ENCODE measurements around the gene PI4KB. TPM values are rescaled to one million over a fixed set of nuclear protein-coding genes. Genes with fewer than 3 reads are reported as not detected.

Gene PI4KB
- total and polyA plus RNA-seq, 8 donors: 54.8 to 84.6 (median 77.4) TPM

DNA sequence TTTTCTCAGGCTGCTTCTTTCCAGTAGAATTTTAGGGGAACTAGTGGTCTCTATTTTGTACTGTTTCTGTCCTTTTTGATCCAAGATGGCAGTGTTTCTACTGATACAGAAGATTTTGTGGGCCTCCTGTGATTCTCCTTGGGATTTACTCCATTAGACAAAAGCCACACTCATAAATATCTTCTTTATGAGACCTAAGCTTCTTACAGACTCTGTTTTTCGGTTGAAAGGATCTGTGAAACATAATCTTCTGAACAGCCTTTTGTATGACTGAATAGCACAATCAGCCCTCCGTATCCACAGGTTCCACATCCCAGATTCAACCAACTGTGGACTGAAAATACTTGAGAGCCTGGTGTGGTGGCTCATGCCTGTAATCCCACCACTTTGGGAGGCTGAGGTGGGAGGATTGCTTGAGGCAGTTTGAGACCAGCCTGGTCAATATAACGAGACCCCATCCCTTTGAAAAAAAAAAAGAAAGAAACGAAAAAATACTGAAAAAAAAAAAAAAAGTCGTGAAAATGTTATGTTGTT is 83.5 kb downstream of the PI4KB start:
- intact Hi-C loops (cut with DNase I): no loop called here
- no peak overlapping the region for H3K4me3 ChIP-seq
- H3K4me1 ChIP-seq: no peaks in the 10 kb centered on the region
- no peak overlapping the region for H3K27ac ChIP-seq
- peaks cover 0 to 100% of the 10 kb centered on the region in 2 donors for H3K36me3 ChIP-seq
- no peak for DNase-seq
- no peaks in the 10 kb centered on the region for H3K9me3 ChIP-seq
- TF ChIP-seq, protein P1, sequence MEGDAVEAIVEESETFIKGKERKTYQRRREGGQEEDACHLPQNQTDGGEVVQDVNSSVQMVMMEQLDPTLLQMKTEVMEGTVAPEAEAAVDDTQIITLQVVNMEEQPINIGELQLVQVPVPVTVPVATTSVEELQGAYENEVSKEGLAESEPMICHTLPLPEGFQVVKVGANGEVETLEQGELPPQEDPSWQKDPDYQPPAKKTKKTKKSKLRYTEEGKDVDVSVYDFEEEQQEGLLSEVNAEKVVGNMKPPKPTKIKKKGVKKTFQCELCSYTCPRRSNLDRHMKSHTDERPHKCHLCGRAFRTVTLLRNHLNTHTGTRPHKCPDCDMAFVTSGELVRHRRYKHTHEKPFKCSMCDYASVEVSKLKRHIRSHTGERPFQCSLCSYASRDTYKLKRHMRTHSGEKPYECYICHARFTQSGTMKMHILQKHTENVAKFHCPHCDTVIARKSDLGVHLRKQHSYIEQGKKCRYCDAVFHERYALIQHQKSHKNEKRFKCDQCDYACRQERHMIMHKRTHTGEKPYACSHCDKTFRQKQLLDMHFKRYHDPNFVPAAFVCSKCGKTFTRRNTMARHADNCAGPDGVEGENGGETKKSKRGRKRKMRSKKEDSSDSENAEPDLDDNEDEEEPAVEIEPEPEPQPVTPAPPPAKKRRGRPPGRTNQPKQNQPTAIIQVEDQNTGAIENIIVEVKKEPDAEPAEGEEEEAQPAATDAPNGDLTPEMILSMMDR (IDR thresholded peaks at IDR 0.05): no peak
- ATAC-seq: no peak
- H3K27me3 ChIP-seq: no peaks in the 10 kb centered on the region

DNA sequence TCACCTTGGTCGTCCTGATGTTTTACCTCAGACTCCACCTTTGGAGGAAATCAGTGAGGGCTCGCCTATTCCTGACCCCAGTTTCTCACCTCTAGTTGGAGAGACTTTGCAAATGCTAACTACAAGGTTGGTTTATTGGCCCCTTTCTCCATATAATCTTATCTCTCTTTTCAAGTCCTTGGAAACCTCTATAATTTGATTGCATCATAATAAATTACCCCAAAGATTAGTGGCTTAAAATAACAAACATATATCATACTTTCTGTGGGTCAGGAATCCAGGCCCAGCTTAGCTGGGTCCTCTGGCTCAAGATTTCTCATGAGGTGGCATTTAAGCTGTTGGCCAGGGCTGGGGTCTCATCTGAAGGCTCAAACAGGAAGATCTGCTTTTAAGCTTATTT is 84.8 kb downstream of the PI4KB start:
- H3K27me3 ChIP-seq: no peaks in the 10 kb centered on the region
- H3K4me1 ChIP-seq: no peaks in the 10 kb centered on the region
- no peaks in the 10 kb centered on the region for H3K9me3 ChIP-seq
- no peak overlapping the region for H3K27ac ChIP-seq
- ATAC-seq: no peak
- no peak for DNase-seq
- TF ChIP-seq, protein P1 (IDR thresholded peaks at IDR 0.05): no peak
- H3K4me3 ChIP-seq: no peak overlapping the region
- peaks cover 0 to 100% of the 10 kb centered on the region in 2 donors for H3K36me3 ChIP-seq
- intact Hi-C loops (cut with DNase I): no loop called here

Other genes with a start within 250 kb of the PI4KB start
- 1 to 10 TPM; 3.9 to 8.9 TPM for gene SEMA6C, start 180.8 kb downstream of the PI4KB start, total RNA-seq
- 10 to 100 TPM; 26.0 to 31.5 (median 27.7) TPM for gene SEMA6C, start 180.8 kb downstream of the PI4KB start, polyA plus RNA-seq (ENCODE audit: insufficient read length in 6 of 6)
- 10 to 100 TPM in 1 of 2 donors, 1 to 10 TPM in 1; 7.1 to 14.5 TPM for gene TNFAIP8L2, start 170.8 kb downstream of the PI4KB start, total RNA-seq
- gene TNFAIP8L2, start 170.8 kb downstream of the PI4KB start, polyA plus RNA-seq (ENCODE audit: insufficient read length in 6 of 6): 1 to 10 TPM; 2.5 to 3.3 (median 2.8) TPM
- gene LYSMD1, start 161.5 kb downstream of the PI4KB start, total RNA-seq: 1 to 10 TPM; 5.8 to 8.7 TPM
- 10 to 100 TPM; 15.3 to 20.4 (median 16.3) TPM for gene LYSMD1, start 161.5 kb downstream of the PI4KB start, polyA plus RNA-seq (ENCODE audit: insufficient read length in 6 of 6)
- 10 to 100 TPM; 29.7 to 35.0 TPM for gene SCNM1, start 161.3 kb downstream of the PI4KB start, total RNA-seq
- 10 to 100 TPM; 37.9 to 42.4 (median 39.7) TPM for gene SCNM1, start 161.3 kb downstream of the PI4KB start, polyA plus RNA-seq (ENCODE audit: insufficient read length in 6 of 6)
- under 1 TPM in 1 of 2 donors, not detected in 1; 0.97 TPM for gene TMOD4, start 151.4 kb downstream of the PI4KB start, total RNA-seq
- 1 to 10 TPM; 1.2 to 2.4 (median 1.8) TPM for gene TMOD4, start 151.4 kb downstream of the PI4KB start, polyA plus RNA-seq (ENCODE audit: insufficient read length in 6 of 6)
- gene VPS72, start 137.2 kb downstream of the PI4KB start, total RNA-seq: 10 to 100 TPM; 40.5 to 41.3 TPM
- 10 to 100 TPM; 60.1 to 65.1 (median 62.8) TPM for gene VPS72, start 137.2 kb downstream of the PI4KB start, polyA plus RNA-seq (ENCODE audit: insufficient read length in 6 of 6)
- 10 to 100 TPM; 51.2 to 55.6 TPM for gene PIP5K1A, start 128.9 kb downstream of the PI4KB start, total RNA-seq
- 10 to 100 TPM; 62.1 to 73.3 (median 68.3) TPM for gene PIP5K1A, start 128.9 kb downstream of the PI4KB start, polyA plus RNA-seq (ENCODE audit: insufficient read length in 6 of 6)
- 100 to 1,000 TPM; 104 to 153 TPM for gene PSMD4, start 72.7 kb downstream of the PI4KB start, total RNA-seq
- gene PSMD4, start 72.7 kb downstream of the PI4KB start, polyA plus RNA-seq (ENCODE audit: insufficient read length in 6 of 6): 100 to 1,000 TPM; 141 to 158 (median 149) TPM
- gene ZNF687, start 45.1 kb downstream of the PI4KB start, total RNA-seq: 10 to 100 TPM; 17.7 to 22.8 TPM
- gene ZNF687, start 45.1 kb downstream of the PI4KB start, polyA plus RNA-seq (ENCODE audit: insufficient read length in 6 of 6): 10 to 100 TPM; 15.1 to 21.6 (median 17.5) TPM
- 10 to 100 TPM; 37.1 to 63.3 TPM for gene RFX5, start 19.8 kb upstream of the PI4KB start, total RNA-seq
- 10 to 100 TPM; 39.9 to 46.9 (median 43.7) TPM for gene RFX5, start 19.8 kb upstream of the PI4KB start, polyA plus RNA-seq (ENCODE audit: insufficient read length in 6 of 6)
- 100 to 1,000 TPM; 131 to 258 TPM for gene SELENBP1, start 45.3 kb upstream of the PI4KB start, total RNA-seq
- 100 to 1,000 TPM; 104 to 195 (median 143) TPM for gene SELENBP1, start 45.3 kb upstream of the PI4KB start, polyA plus RNA-seq (ENCODE audit: insufficient read length in 6 of 6)
- gene PSMB4, start 72.2 kb upstream of the PI4KB start, total RNA-seq: 100 to 1,000 TPM; 166 to 249 TPM
- 100 to 1,000 TPM; 212 to 231 (median 219) TPM for gene PSMB4, start 72.2 kb upstream of the PI4KB start, polyA plus RNA-seq (ENCODE audit: insufficient read length in 6 of 6)
- 10 to 100 TPM; 65.6 to 73.4 TPM for gene POGZ, start 132.1 kb upstream of the PI4KB start, total RNA-seq
- gene POGZ, start 132.1 kb upstream of the PI4KB start, polyA plus RNA-seq (ENCODE audit: insufficient read length in 6 of 6): 100 to 1,000 TPM; 114 to 160 (median 130) TPM
- gene CGN, start 184.0 kb upstream of the PI4KB start, total RNA-seq: 10 to 100 TPM; 55.0 to 83.0 TPM
- gene CGN, start 184.0 kb upstream of the PI4KB start, polyA plus RNA-seq (ENCODE audit: insufficient read length in 6 of 6): 10 to 100 TPM; 32.8 to 49.1 (median 41.7) TPM
- gene TUFT1, start 212.9 kb upstream of the PI4KB start, total RNA-seq: 10 to 100 TPM; 10.3 to 16.8 TPM
- 1 to 10 TPM; 5.6 to 9.9 (median 7.8) TPM for gene TUFT1, start 212.9 kb upstream of the PI4KB start, polyA plus RNA-seq (ENCODE audit: insufficient read length in 6 of 6)

All from left lung (tissue), 10 donors.